ENCODE results near the gene TNS1.

- no peak for TF ChIP-seq CTCF (IDR thresholded peaks at IDR 0.05)
- TF ChIP-seq POLR2A (IDR thresholded peaks at IDR 0.05): no peak
Measured at GRCh38 chr2:217998926-217999594, 3.7 kb downstream of the TNS1 start.

Data from thyroid gland (tissue), 4 donors.